ENCODE data around the gene UHRF2.

Gene UHRF2

GRCh38 chr9:6488395-6488794 is 75.4 kb downstream of the UHRF2 start:
- Histone ChIP-seq H3K9me3 (ENCODE audit: control insufficient read depth, insufficient read depth, low read depth, low read length) (no peaks in the 10 kb centered on the region), H3K9ac (ENCODE audit: low read length) (no peak overlapping the region), H3K27me3 (ENCODE audit: control insufficient read depth, insufficient read depth, low read length) (no peaks in the 10 kb centered on the region), H3K4me3 (ENCODE audit: low read depth, low read length) (no peak overlapping the region), H3K27ac (ENCODE audit: low read depth, low read length) (no peak overlapping the region), H3K4me1 (ENCODE audit: control insufficient read depth, insufficient read depth, low read length) (no peaks in the 10 kb centered on the region), H3K36me3 (ENCODE audit: control insufficient read depth, insufficient read depth, low read length) (peaks cover 46% of the 10 kb centered on the region)

DNA sequence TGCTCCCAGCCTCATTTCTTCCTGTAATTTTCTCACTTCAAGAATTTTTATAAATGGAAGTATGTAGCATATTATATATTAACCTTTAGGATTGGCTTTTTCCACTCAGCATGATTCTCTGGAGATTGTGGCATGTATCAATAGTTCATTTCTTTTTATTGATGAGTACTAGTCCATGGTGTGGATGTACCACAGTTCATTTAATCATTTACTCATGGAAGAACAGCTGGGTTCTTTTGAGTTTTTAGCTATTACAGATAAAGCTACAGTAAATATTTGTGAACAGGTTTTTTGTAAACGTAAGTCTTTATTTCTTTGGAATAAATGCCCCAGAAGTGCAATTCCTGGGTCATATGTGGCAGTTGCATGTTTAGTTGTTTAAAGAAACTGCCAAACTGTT is 76.1 kb downstream of the UHRF2 start:
- H3K4me1 ChIP-seq (ENCODE audit: control insufficient read depth, insufficient read depth, low read length) = no peaks in the 10 kb centered on the region
- no peak overlapping the region for H3K9ac ChIP-seq (ENCODE audit: low read length)
- H3K27me3 ChIP-seq (ENCODE audit: control insufficient read depth, insufficient read depth, low read length) = no peaks in the 10 kb centered on the region
- no peaks in the 10 kb centered on the region for H3K9me3 ChIP-seq (ENCODE audit: control insufficient read depth, insufficient read depth, low read depth, low read length)
- peaks cover 48% of the 10 kb centered on the region for H3K36me3 ChIP-seq (ENCODE audit: control insufficient read depth, insufficient read depth, low read length)
- H3K4me3 ChIP-seq (ENCODE audit: low read depth, low read length) = no peak overlapping the region
- no peak overlapping the region for H3K27ac ChIP-seq (ENCODE audit: low read depth, low read length)

DNA sequence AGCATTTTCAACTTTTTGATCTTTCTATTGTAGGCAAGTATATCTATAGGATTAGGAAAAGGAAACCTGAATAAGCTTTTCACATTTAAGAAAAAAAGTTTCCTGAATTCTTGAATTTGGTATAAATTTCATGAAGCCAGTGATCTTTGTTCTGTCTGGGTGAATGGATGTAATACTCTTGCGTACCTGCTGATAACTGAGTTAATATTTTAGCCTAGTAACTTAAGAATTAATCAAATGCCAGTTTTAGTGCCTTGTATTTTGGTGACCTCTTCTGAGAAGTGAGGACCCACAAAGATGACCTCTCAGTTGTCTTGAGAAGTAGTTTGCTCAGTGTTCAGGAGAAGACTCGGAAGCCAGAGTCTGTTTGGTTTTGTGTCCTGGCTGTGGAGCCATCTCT is 77.9 kb downstream of the UHRF2 start:
- peaks cover 51% of the 10 kb centered on the region for H3K36me3 ChIP-seq (ENCODE audit: control insufficient read depth, insufficient read depth, low read length)
- H3K4me1 ChIP-seq (ENCODE audit: control insufficient read depth, insufficient read depth, low read length) = no peaks in the 10 kb centered on the region
- H3K27me3 ChIP-seq (ENCODE audit: control insufficient read depth, insufficient read depth, low read length) = no peaks in the 10 kb centered on the region
- no peak overlapping the region for H3K9ac ChIP-seq (ENCODE audit: low read length)
- H3K4me3 ChIP-seq (ENCODE audit: low read depth, low read length) = no peak overlapping the region
- H3K9me3 ChIP-seq (ENCODE audit: control insufficient read depth, insufficient read depth, low read depth, low read length) = no peaks in the 10 kb centered on the region
- no peak overlapping the region for H3K27ac ChIP-seq (ENCODE audit: low read depth, low read length)

DNA sequence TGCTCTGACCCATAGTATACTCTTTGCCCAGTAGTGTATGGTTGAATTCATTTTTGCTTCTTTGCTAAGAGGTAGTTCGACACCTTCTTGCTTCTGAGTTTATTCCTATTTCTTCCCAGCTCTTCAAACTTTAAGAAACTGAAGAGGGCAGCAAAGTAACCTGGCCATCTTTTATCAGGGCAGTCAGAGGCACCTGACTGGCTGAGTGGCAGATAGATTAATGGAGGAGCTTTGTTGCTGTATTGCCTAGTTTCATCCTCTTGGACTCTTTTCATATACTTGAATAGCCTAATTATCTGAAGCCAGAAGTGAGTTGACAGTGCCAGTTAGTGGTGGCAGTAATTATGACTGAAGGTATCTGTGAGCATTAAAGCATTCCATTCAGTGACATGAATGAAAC is 82.5 kb downstream of the UHRF2 start:
- Histone ChIP-seq H3K4me3 (ENCODE audit: low read depth, low read length) (no peak overlapping the region), H3K36me3 (ENCODE audit: control insufficient read depth, insufficient read depth, low read length) (peaks cover 53% of the 10 kb centered on the region), H3K27me3 (ENCODE audit: control insufficient read depth, insufficient read depth, low read length) (no peaks in the 10 kb centered on the region), H3K9me3 (ENCODE audit: control insufficient read depth, insufficient read depth, low read depth, low read length) (no peaks in the 10 kb centered on the region), H3K9ac (ENCODE audit: low read length) (no peak overlapping the region), H3K27ac (ENCODE audit: low read depth, low read length) (no peak overlapping the region), H3K4me1 (ENCODE audit: control insufficient read depth, insufficient read depth, low read length) (no peaks in the 10 kb centered on the region)

GRCh38 chr9:6498982-6499381 is 86.0 kb downstream of the UHRF2 start:
- Histone ChIP-seq H3K36me3 (ENCODE audit: control insufficient read depth, insufficient read depth, low read length) (peaks cover 67% of the 10 kb centered on the region), H3K27me3 (ENCODE audit: control insufficient read depth, insufficient read depth, low read length) (no peaks in the 10 kb centered on the region), H3K4me3 (ENCODE audit: low read depth, low read length) (no peak overlapping the region), H3K4me1 (ENCODE audit: control insufficient read depth, insufficient read depth, low read length) (no peaks in the 10 kb centered on the region), H3K9ac (ENCODE audit: low read length) (no peak overlapping the region), H3K9me3 (ENCODE audit: control insufficient read depth, insufficient read depth, low read depth, low read length) (no peaks in the 10 kb centered on the region), H3K27ac (ENCODE audit: low read depth, low read length) (no peak overlapping the region)

DNA sequence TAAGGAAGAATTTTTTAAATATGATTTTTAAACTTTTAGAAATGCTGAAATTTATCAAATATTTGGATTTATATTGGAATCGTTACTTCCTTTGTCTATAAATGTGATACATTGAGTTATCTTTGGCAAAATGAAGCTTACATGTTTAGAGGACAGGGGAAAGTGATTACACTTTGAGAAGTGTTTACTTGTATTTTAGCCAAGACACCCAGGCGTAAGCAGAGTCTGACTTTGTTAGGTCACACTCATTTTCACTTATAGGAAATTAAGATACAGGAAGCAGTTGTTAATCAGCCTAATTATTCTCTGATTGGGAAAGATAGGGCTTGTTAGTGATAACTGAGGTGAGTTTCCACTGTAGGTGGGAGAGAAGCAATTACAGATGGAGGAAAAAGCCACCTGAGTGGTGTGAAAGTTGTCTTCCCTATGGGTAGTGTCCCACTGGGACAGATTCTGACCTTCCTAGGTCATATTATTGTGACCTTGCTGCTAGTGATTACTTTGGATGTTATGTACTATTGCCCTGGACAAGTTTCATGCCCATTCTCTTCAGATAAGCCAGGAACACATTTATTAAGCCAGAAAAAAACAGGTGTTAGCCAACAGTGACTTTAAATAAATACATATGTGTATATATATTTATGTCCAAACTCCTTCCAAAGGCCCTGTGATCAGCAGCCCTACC is 88.7 kb downstream of the UHRF2 start:
- Histone ChIP-seq H3K9me3 (ENCODE audit: control insufficient read depth, insufficient read depth, low read depth, low read length) (no peaks in the 10 kb centered on the region), H3K36me3 (ENCODE audit: control insufficient read depth, insufficient read depth, low read length) (peaks cover 78% of the 10 kb centered on the region), H3K27ac (ENCODE audit: low read depth, low read length) (no peak overlapping the region)

GRCh38 chr9:6502399-6502798 is 89.4 kb downstream of the UHRF2 start:
- H3K9me3 ChIP-seq (ENCODE audit: control insufficient read depth, insufficient read depth, low read depth, low read length) = no peaks in the 10 kb centered on the region
- 0 out of 2 replicates have a peak, but pooled peaks cover 3% of the 10 kb centered on the region for H3K4me1 ChIP-seq (ENCODE audit: control insufficient read depth, insufficient read depth, low read length)
- no peak overlapping the region for H3K27ac ChIP-seq (ENCODE audit: low read depth, low read length)
- no peak overlapping the region for H3K9ac ChIP-seq (ENCODE audit: low read length)
- peaks cover 72% of the 10 kb centered on the region for H3K36me3 ChIP-seq (ENCODE audit: control insufficient read depth, insufficient read depth, low read length)
- no peaks in the 10 kb centered on the region for H3K27me3 ChIP-seq (ENCODE audit: control insufficient read depth, insufficient read depth, low read length)
- H3K4me3 ChIP-seq (ENCODE audit: low read depth, low read length) = no peak overlapping the region

More for the DNA sequence above, 88.7 kb downstream of the UHRF2 start:
- Histone ChIP-seq H3K27me3 (ENCODE audit: control insufficient read depth, insufficient read depth, low read length) (no peaks in the 10 kb centered on the region), H3K9ac (ENCODE audit: low read length) (no peak overlapping the region), H3K4me3 (ENCODE audit: low read depth, low read length) (no peak overlapping the region), H3K4me1 (ENCODE audit: control insufficient read depth, insufficient read depth, low read length) (0 out of 2 replicates have a peak, but pooled peaks cover 3% of the 10 kb centered on the region)

- H3K36me3 ChIP-seq (ENCODE audit: control insufficient read depth, insufficient read depth, low read length) = peaks cover 47% of the 10 kb centered on the region
These were observed 93.6 kb downstream of the UHRF2 start for GRCh38 chr9:6506571-6506970.

DNA sequence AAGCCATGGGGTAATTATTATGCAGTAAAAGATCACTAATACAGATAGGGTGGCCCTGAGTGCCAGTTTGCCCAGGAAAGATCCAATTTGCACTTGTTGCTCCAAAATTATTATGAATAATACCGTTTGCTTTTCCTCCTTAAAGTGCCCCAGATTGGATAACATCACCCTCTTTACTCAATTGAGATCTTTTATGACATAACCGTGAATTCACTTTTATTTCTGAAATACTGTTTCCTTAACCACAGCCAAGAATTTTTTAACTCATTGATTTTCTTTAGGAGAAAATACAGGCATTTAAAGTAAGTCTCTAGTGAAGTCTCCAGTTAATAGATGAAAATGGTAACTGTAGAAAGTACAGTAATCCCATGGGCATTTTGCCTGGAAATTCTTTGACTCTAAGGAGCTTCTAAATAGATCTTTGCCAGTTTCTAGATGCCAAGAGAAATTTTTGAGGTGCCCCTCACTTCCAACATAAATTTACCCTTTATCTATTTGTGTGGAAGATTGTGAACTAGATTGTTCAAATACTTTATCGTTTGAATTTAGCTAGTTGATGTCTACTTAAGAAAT is 99.2 kb downstream of the UHRF2 start:
- H3K4me3 ChIP-seq (ENCODE audit: low read depth, low read length) = no peak overlapping the region
- H3K27me3 ChIP-seq (ENCODE audit: control insufficient read depth, insufficient read depth, low read length) = no peaks in the 10 kb centered on the region
- H3K9ac ChIP-seq (ENCODE audit: low read length) = no peak overlapping the region
- H3K9me3 ChIP-seq (ENCODE audit: control insufficient read depth, insufficient read depth, low read depth, low read length) = 0 out of 2 replicates have a peak, but pooled peaks cover 4% of the 10 kb centered on the region
- H3K27ac ChIP-seq (ENCODE audit: low read depth, low read length) = no peak overlapping the region
- H3K36me3 ChIP-seq (ENCODE audit: control insufficient read depth, insufficient read depth, low read length) = peaks cover 12% of the 10 kb centered on the region
- H3K4me1 ChIP-seq (ENCODE audit: control insufficient read depth, insufficient read depth, low read length) = no peaks in the 10 kb centered on the region

More at GRCh38 chr9:6506571-6506970, 93.6 kb downstream of the UHRF2 start:
- no peak overlapping the region for H3K9ac ChIP-seq (ENCODE audit: low read length)
- H3K4me3 ChIP-seq (ENCODE audit: low read depth, low read length) = no peak overlapping the region
- H3K27me3 ChIP-seq (ENCODE audit: control insufficient read depth, insufficient read depth, low read length) = no peaks in the 10 kb centered on the region
- no peak overlapping the region; the same call in 1 of the 2 replicates for H3K27ac ChIP-seq (ENCODE audit: low read depth, low read length)
- H3K4me1 ChIP-seq (ENCODE audit: control insufficient read depth, insufficient read depth, low read length) = 0 out of 2 replicates have a peak, but pooled peaks cover 3% of the 10 kb centered on the region
- 0 out of 2 replicates have a peak, but pooled peaks cover 1% of the 10 kb centered on the region for H3K9me3 ChIP-seq (ENCODE audit: control insufficient read depth, insufficient read depth, low read depth, low read length)

GRCh38 chr9:6522263-6522662 is 109.3 kb downstream of the UHRF2 start:
- Histone ChIP-seq H3K9me3 (ENCODE audit: control insufficient read depth, insufficient read depth, low read depth, low read length) (no peaks in the 10 kb centered on the region), H3K27ac (ENCODE audit: low read depth, low read length) (no peak overlapping the region), H3K9ac (ENCODE audit: low read length) (no peak overlapping the region), H3K4me3 (ENCODE audit: low read depth, low read length) (no peak overlapping the region), H3K27me3 (ENCODE audit: control insufficient read depth, insufficient read depth, low read length) (no peaks in the 10 kb centered on the region), H3K4me1 (ENCODE audit: control insufficient read depth, insufficient read depth, low read length) (no peaks in the 10 kb centered on the region), H3K36me3 (ENCODE audit: control insufficient read depth, insufficient read depth, low read length) (no peaks in the 10 kb centered on the region)

DNA sequence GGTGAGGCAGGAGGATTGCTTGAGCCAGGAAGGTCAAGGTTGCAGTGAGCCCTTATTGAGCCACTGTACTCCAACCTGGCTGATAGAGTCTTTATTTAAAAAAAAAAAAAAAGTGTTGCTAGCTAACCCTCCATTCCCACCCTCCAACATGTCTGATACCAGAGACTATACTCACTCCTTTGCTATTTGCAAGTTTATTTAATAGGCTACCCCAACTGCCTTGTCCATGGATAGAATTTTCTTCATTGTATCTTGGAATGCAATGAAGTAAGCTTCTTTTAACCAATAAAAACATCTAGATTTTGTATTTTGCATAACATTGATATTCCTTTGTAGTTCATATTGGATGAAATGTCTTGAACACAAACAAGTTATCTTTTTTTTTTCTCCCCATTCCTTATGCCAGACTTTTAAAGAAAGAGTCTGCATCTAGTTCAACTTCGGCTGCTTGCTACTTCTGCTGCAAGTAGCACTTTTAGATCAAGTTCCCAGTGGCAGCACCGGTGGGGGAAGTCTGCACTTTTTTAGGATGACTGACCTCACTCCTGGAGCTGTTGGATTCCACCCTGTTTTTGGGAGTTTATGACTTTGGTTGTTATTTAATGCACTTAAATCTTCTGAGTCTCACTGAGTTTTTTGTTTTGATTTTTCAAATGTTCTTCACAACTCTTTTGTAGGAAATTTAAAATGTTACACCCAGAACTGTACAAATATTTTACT is 112.5 kb downstream of the UHRF2 start:
- Histone ChIP-seq H3K9ac (ENCODE audit: low read length) (no peak overlapping the region), H3K4me1 (ENCODE audit: control insufficient read depth, insufficient read depth, low read length) (no peaks in the 10 kb centered on the region), H3K36me3 (ENCODE audit: control insufficient read depth, insufficient read depth, low read length) (peaks cover under 1% of the 10 kb centered on the region; the same call in 1 of the 2 replicates), H3K4me3 (ENCODE audit: low read depth, low read length) (no peak overlapping the region), H3K9me3 (ENCODE audit: control insufficient read depth, insufficient read depth, low read depth, low read length) (no peaks in the 10 kb centered on the region), H3K27me3 (ENCODE audit: control insufficient read depth, insufficient read depth, low read length) (no peaks in the 10 kb centered on the region), H3K27ac (ENCODE audit: low read depth, low read length) (no peak overlapping the region)
